Measurements from ENCODE around the gene ATP13A3. TPM values are rescaled to one million over a fixed set of nuclear protein-coding genes. Genes with fewer than 3 reads are reported as not detected.
"Not testable (repeated sequence)": the region's sequence is repeated elsewhere in the genome, so short reads cannot be mapped to it uniquely, and the experiment has no call there.

The ATP13A3 gene
- 79.8 and 91.9 TPM in 2 replicates for total RNA-seq

DNA sequence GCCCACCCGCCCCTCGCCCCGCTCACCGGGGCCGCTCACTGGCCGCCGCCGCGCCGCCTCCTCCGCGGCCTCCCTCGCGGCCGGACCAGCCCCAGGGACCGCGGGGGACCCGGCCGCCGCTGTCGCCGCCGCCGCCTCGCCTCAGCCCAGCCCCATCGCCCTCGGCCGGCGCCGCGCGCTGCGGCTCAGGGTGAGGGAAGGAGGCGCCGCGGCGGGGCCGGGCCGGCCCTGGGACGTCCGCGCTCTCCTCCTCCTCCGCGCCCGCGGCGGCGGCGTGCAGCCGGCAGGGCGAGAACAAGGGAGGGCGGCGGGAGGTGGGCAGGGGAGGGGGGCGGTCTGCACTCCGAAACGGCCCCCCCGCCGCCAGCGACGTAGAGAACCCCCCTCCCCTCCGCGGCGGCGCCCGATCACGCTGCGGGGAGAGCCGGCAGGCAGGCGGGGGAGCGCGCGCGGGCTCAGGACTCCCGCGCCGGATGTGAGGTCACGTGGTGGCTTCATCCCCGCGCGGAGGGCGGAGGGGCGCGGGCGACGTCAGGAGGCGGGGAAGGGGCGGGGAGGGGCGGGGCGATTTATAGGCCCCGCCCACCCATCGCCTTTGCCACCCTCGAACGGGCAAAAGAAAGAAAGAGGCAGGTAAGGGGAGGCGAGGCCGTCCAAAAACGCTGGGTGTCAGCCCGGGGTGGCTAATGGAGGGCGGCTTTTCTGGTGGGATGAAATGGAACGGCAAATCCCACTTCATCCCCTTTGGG, at the start of gene ATP13A3:
Gene ATP13A3 (minus strand): TSS at position 463 of the 749 bp plus-strand sequence. CDS start 24,812 bp downstream, outside the sequence.
- H3K4me1 Mint-ChIP-seq: peaks cover 63% of the 10 kb centered on the region
- H3K9me3 Mint-ChIP-seq: no peaks in the 10 kb centered on the region
- TF ChIP-seq, protein P1, sequence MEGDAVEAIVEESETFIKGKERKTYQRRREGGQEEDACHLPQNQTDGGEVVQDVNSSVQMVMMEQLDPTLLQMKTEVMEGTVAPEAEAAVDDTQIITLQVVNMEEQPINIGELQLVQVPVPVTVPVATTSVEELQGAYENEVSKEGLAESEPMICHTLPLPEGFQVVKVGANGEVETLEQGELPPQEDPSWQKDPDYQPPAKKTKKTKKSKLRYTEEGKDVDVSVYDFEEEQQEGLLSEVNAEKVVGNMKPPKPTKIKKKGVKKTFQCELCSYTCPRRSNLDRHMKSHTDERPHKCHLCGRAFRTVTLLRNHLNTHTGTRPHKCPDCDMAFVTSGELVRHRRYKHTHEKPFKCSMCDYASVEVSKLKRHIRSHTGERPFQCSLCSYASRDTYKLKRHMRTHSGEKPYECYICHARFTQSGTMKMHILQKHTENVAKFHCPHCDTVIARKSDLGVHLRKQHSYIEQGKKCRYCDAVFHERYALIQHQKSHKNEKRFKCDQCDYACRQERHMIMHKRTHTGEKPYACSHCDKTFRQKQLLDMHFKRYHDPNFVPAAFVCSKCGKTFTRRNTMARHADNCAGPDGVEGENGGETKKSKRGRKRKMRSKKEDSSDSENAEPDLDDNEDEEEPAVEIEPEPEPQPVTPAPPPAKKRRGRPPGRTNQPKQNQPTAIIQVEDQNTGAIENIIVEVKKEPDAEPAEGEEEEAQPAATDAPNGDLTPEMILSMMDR (IDR thresholded peaks at IDR 0.05): no peak
- peak; percentile 86 for DNase-seq
- H3K27me3 Mint-ChIP-seq: no peaks in the 10 kb centered on the region
- H3K27ac Mint-ChIP-seq: peak within 1 kb of the TSS; percentile 88
- ATAC-seq (ENCODE audit: low read depth): peak; percentile 75
- peak within 1 kb of the TSS; percentile 91 for H3K4me3 Mint-ChIP-seq
- POLR2A ChIA-PET: interaction anchor here (0.6 to 2.3 kb wide), 7 partner anchors 10 to 164 kb away, joined by 3 to 9 read pairs (median 4); no protein-coding TSS in a partner anchor
- H3K36me3 Mint-ChIP-seq (ENCODE audit: low read depth): peaks cover 17% of the 10 kb centered on the region
- CTCF ChIA-PET: interaction anchor here (0.6 to 1.4 kb wide), 3 partner anchors 14 to 107 kb away, joined by 3 to 6 read pairs (median 5); no protein-coding TSS in a partner anchor
- intact Hi-C loops (cut with micrococcal nuclease): loop anchor here (1.0 to 10.0 kb wide), 8 partner anchors 14 to 1421 kb away; partner anchors contain the start of genes ACAP2, HES1, TNK2 and XXYLT1

- CTCF ChIA-PET; H3K9me3 Mint-ChIP-seq; POLR2A ChIA-PET; DNase-seq; ATAC-seq (ENCODE audit: low read depth); H3K36me3 Mint-ChIP-seq (ENCODE audit: low read depth); H3K4me3 Mint-ChIP-seq; H3K27ac Mint-ChIP-seq; H3K4me1 Mint-ChIP-seq; H3K27me3 Mint-ChIP-seq; intact Hi-C loops (cut with micrococcal nuclease): not testable (repeated sequence)
These were observed 48.4 kb upstream of the ATP13A3 start for GRCh38 chr3:194535199-194535598.

GRCh38 chr3:194534243-194534642, 47.4 kb upstream of the ATP13A3 start:
- intact Hi-C loops (cut with micrococcal nuclease): no loop called here
- ATAC-seq (ENCODE audit: low read depth): no peak
- Mint-ChIP-seq H3K4me3 (no peak overlapping the region), H3K4me1 (no peaks in the 10 kb centered on the region), H3K27me3 (no peaks in the 10 kb centered on the region), H3K9me3 (peaks cover 7% of the 10 kb centered on the region), H3K27ac (no peak overlapping the region), H3K36me3 (ENCODE audit: low read depth) (no peaks in the 10 kb centered on the region)
- TF ChIP-seq, protein P1 (IDR thresholded peaks at IDR 0.05): no peak
- POLR2A ChIA-PET: no interaction called here
- no peak for DNase-seq
- CTCF ChIA-PET: no interaction called here

DNA sequence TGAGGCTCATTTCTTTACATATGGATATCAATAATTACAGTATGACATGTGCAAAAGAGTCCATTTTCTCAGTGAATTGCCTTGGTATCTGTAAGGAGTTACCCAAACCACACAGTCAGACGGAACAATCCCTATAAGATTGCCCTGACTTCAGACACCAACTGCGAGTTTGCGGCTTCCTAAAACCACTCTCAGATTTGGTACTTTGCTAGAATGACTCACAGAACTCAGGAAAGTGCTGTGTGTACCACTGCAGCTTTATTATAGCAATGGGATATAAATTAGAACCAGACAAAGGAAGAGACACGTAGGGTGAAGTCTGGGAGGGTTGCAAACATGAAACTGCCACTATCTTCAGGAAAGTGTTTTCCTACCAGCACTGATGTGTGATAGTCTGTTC, 45.8 kb upstream of the ATP13A3 start:
- H3K27me3 Mint-ChIP-seq: no peaks in the 10 kb centered on the region
- DNase-seq (no peak), ATAC-seq (ENCODE audit: low read depth) (no peak)
- no peak overlapping the region for H3K4me3 Mint-ChIP-seq
- ChIA-PET CTCF (no interaction called here), POLR2A (no interaction called here)
- intact Hi-C loops (cut with micrococcal nuclease): no loop called here
- H3K9me3 Mint-ChIP-seq: peaks cover 7% of the 10 kb centered on the region
- TF ChIP-seq, protein P1 (IDR thresholded peaks at IDR 0.05): no peak
- no peaks in the 10 kb centered on the region for H3K4me1 Mint-ChIP-seq
- no peaks in the 10 kb centered on the region for H3K36me3 Mint-ChIP-seq (ENCODE audit: low read depth)
- H3K27ac Mint-ChIP-seq: no peak overlapping the region

DNA sequence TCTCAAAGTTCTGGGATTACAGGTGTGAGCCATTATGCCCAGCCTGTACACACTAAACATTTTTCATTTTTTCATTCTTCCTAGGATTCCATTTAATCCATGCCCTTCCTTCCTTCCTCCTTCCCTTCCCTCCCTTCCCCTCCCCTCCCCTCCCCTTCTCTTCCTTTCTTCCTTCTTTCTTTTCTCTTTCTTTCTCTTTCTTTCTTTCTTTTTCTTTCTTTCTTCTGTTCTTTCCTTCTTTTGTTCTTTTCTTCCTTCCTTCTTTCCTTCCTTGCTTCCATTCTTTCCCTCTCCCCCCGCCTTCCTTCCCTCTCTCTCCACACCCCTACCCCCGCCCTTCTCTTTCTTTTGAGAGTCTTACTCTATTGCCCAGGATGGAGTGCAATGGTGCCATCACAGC, 40.9 kb upstream of the ATP13A3 start:
- H3K27me3 Mint-ChIP-seq: no peaks in the 10 kb centered on the region
- no peak overlapping the region for H3K4me3 Mint-ChIP-seq
- peaks cover 4% of the 10 kb centered on the region for H3K4me1 Mint-ChIP-seq
- H3K27ac Mint-ChIP-seq: no peak overlapping the region
- H3K9me3 Mint-ChIP-seq: no peaks in the 10 kb centered on the region
- no peaks in the 10 kb centered on the region for H3K36me3 Mint-ChIP-seq (ENCODE audit: low read depth)
- TF ChIP-seq, protein P1 (IDR thresholded peaks at IDR 0.05): no peak
- no peak for ATAC-seq (ENCODE audit: low read depth)
- intact Hi-C loops (cut with micrococcal nuclease): no loop called here
- CTCF ChIA-PET: interaction anchor here (1.2 kb wide), 1 partner anchor 56 kb away, joined by 6 read pairs; no protein-coding TSS in a partner anchor
- POLR2A ChIA-PET: interaction anchor here (0.6 to 0.7 kb wide), 3 partner anchors 56 to 425 kb away, joined by 4 to 5 read pairs (median 4); no protein-coding TSS in a partner anchor
- no peak for DNase-seq
